Measurements from ENCODE around the gene MFAP2. TPM values are rescaled to one million over a fixed set of nuclear protein-coding genes. Genes with fewer than 3 reads are reported as not detected.

MFAP2 gene
- total RNA-seq, 1 experiment from 2014 or later: 22.7 TPM

DNA sequence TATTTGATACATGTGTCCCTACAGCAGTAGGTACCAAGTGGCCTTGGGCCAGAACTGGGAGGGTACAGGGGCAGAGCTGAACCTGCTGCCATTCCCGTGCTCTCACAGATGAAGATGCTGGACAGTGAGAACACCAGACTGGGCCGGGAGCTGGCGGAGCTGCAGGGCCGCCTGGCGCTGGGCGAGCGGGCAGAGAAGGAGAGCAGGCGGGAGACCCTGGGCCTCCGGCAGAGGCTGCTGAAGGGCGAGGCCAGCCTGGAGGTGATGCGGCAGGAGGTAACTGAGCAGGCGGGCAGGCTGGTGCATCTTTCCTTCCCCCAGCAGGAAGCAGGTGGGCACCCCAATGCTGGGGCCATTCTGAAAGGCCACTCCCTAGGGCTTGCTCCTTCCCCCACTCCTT lies 21.9 kb downstream of the MFAP2 start:
- Histone ChIP-seq H3K4me1 (no peaks in the 10 kb centered on the region), H3K9me3 (no peaks in the 10 kb centered on the region), H3K27me3 (replicated peaks; ENCODE audit: control insufficient read depth, insufficient read depth, low read length) (no peaks in the 10 kb centered on the region), H3K36me3 (ENCODE audit: control insufficient read depth, insufficient read depth, low read length) (no peaks in the 10 kb centered on the region), H3K4me3 (ENCODE audit: low read depth, low read length) (no peak overlapping the region)
- DNase-seq: no peak
- BruUV-seq (replicated peaks): no TSS peak
- ChIA-PET CTCF (no interaction called here), POLR2A (no interaction called here)
- no peak overlapping the region for H3K4me3 Mint-ChIP-seq (ENCODE audit: unreplicated experiment)
- no peak for TF ChIP-seq CTCF (IDR thresholded peaks at IDR 0.05; ENCODE audit: insufficient read depth in 1 of 2, low read depth in 1 of 2, low read length in 1 of 2, severe bottlenecking in 1 of 2, unreplicated experiment in 1 of 2)
- no peaks in the 10 kb centered on the region for H3K9me3 Mint-ChIP-seq (ENCODE audit: unreplicated experiment)
- H3K27me3 Mint-ChIP-seq (ENCODE audit: insufficient read depth, unreplicated experiment): no peaks in the 10 kb centered on the region
- H3K36me3 Mint-ChIP-seq (ENCODE audit: insufficient read depth, unreplicated experiment): no peaks in the 10 kb centered on the region
- no peak overlapping the region for H3K27ac Mint-ChIP-seq (ENCODE audit: unreplicated experiment)
- intact Hi-C loops (cut with micrococcal nuclease; ENCODE audit: unreplicated experiment): loop anchor here (10.0 kb wide), 1 partner anchor 376 kb away; no protein-coding TSS in a partner anchor
- no peaks in the 10 kb centered on the region for H3K4me1 Mint-ChIP-seq (ENCODE audit: low read depth, unreplicated experiment)

GRCh38 chr1:16957731-16958130 lies 22.7 kb downstream of the MFAP2 start:
- H3K4me3 ChIP-seq (ENCODE audit: low read depth, low read length): no peak overlapping the region
- no peaks in the 10 kb centered on the region for H3K4me1 Mint-ChIP-seq (ENCODE audit: low read depth, unreplicated experiment)
- no peak for TF ChIP-seq CTCF (IDR thresholded peaks at IDR 0.05; ENCODE audit: insufficient read depth in 1 of 2, low read depth in 1 of 2, low read length in 1 of 2, severe bottlenecking in 1 of 2, unreplicated experiment in 1 of 2)
- POLR2A ChIA-PET: no interaction called here
- H3K9me3 ChIP-seq: no peaks in the 10 kb centered on the region
- no peaks in the 10 kb centered on the region for H3K27me3 Mint-ChIP-seq (ENCODE audit: insufficient read depth, unreplicated experiment)
- no peak overlapping the region for H3K4me3 Mint-ChIP-seq (ENCODE audit: unreplicated experiment)
- no peaks in the 10 kb centered on the region for H3K36me3 Mint-ChIP-seq (ENCODE audit: insufficient read depth, unreplicated experiment)
- H3K27me3 ChIP-seq (replicated peaks; ENCODE audit: control insufficient read depth, insufficient read depth, low read length): no peaks in the 10 kb centered on the region
- H3K9me3 Mint-ChIP-seq (ENCODE audit: unreplicated experiment): no peaks in the 10 kb centered on the region
- no TSS peak for BruUV-seq (replicated peaks)
- no peaks in the 10 kb centered on the region for H3K36me3 ChIP-seq (ENCODE audit: control insufficient read depth, insufficient read depth, low read length)
- no peak overlapping the region for H3K27ac Mint-ChIP-seq (ENCODE audit: unreplicated experiment)
- H3K4me1 ChIP-seq: no peaks in the 10 kb centered on the region
- intact Hi-C loops (cut with micrococcal nuclease; ENCODE audit: unreplicated experiment): loop anchor here (10.0 kb wide), 1 partner anchor 377 kb away; no protein-coding TSS in a partner anchor
- CTCF ChIA-PET: no interaction called here
- no peak for DNase-seq

DNA sequence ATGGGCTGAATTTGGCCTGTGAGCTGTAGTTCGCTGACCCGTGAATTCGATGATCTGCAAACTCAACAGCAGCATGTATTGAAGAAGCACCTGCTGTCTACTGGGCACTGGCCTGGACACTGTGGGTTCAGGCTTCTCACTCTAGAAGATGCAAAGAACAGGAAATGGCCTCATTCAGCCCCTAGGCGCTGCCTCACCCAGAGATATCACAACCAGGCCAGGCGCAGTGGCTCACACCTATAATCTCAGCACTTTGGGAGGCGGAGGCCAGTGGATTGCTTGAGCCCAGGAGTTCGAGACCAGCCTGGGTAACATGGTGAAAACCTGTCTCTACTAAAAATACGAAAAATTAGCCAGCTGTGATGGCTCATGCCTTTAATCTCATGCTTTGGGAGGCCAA lies 23.6 kb downstream of the MFAP2 start:
- intact Hi-C loops (cut with micrococcal nuclease; ENCODE audit: unreplicated experiment): loop anchor here (10.0 kb wide), 1 partner anchor 378 kb away; no protein-coding TSS in a partner anchor
- ChIA-PET CTCF (no interaction called here), POLR2A (no interaction called here)
- no peaks in the 10 kb centered on the region for H3K4me1 ChIP-seq
- no peak overlapping the region for H3K4me3 ChIP-seq (ENCODE audit: low read depth, low read length)
- no peak for TF ChIP-seq CTCF (IDR thresholded peaks at IDR 0.05; ENCODE audit: insufficient read depth in 1 of 2, low read depth in 1 of 2, low read length in 1 of 2, severe bottlenecking in 1 of 2, unreplicated experiment in 1 of 2)
- BruUV-seq (replicated peaks): no TSS peak
- Mint-ChIP-seq H3K4me3 (ENCODE audit: unreplicated experiment) (no peak overlapping the region), H3K27ac (ENCODE audit: unreplicated experiment) (no peak overlapping the region), H3K36me3 (ENCODE audit: insufficient read depth, unreplicated experiment) (no peaks in the 10 kb centered on the region), H3K27me3 (ENCODE audit: insufficient read depth, unreplicated experiment) (no peaks in the 10 kb centered on the region), H3K4me1 (ENCODE audit: low read depth, unreplicated experiment) (no peaks in the 10 kb centered on the region), H3K9me3 (ENCODE audit: unreplicated experiment) (no peaks in the 10 kb centered on the region)
- no peak for DNase-seq
- H3K27me3 ChIP-seq (replicated peaks; ENCODE audit: control insufficient read depth, insufficient read depth, low read length): no peaks in the 10 kb centered on the region
- H3K9me3 ChIP-seq: no peaks in the 10 kb centered on the region
- H3K36me3 ChIP-seq (ENCODE audit: control insufficient read depth, insufficient read depth, low read length): no peaks in the 10 kb centered on the region
